ENCODE data around the gene LYPLAL1.
"Not testable (repeated sequence)": the region's sequence is repeated elsewhere in the genome, so short reads cannot be mapped to it uniquely, and the experiment has no call there.

The LYPLAL1 gene

GRCh38 chr1:219215477-219215876 lies 41.8 kb downstream of the LYPLAL1 start:
- DNase-seq (ENCODE audit: low read depth in 2 of 2): no peak

DNA sequence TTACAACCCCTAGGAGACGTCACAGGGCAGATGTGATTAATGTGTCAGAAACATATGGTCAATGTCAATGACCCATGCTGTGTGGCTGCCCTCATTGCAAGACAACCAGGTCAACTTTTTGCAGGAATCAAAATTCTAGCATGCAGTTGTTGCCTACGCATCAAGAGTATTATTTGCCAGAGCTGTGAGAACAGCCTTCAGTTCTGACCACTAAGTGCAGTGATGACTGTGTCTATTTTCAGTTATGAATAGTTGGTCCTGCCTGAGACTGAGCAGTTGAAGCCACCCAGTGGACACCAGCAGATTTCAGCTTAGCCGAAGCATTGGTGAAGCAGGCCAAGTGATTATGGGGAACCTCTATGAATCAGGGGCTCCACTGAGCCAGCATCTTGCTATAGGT lies 47.3 kb downstream of the LYPLAL1 start:
- no peak for DNase-seq (ENCODE audit: low read depth in 2 of 2)

DNA sequence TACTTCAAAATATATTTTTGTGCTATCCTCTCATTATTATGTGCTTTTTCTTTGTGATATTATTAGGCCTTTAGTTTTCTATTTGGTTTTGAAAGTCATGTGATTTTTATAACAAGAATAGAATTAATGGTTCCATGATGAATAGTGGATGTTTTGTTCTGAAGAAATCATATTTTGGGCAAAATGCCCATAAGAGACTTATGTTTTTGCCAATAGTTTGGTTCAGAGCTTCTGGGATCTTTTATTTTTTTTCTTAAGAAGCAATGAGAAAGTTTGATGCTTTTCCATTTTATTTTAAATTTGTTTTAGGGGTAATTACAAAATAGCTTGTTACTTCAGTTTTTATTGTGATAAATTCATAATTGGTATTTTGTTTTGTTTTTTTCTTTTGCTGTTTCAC lies 49.8 kb downstream of the LYPLAL1 start:
- no peak for DNase-seq (ENCODE audit: low read depth in 2 of 2)

- no peak for DNase-seq (ENCODE audit: low read depth in 2 of 2)
These were observed 52.5 kb downstream of the LYPLAL1 start for GRCh38 chr1:219226196-219226595.

DNA sequence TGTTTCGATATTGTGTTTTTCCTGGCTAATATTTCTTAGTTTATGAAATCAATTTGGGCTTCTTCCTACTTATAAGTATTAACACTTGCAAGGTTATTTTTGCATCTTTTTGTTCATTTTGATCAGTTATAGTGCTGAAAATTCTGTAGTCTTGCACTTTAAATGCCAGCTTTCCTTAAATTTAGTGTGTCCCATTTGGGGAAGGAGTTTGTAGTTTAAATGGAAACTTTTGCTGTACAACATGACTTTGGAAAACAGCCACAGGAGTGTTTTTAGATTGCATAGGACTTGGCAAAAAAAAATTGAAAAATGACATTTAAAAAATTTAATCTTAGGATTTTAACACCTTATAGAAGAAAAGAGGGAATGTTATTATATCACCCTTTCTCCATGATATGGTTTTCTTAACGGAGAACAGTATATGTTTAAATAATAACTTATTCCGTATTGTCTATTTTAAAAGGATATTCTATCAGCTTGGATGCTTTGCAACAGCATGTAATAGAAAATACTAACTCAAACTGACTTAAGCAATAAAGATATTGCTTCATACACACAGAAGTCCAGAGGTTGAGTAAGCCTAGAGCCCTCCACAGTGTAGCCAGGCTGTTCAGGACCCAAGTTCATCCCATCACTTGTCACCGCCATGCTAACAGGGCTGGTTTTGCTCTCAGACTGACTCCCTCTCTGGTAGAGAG lies 53.8 kb downstream of the LYPLAL1 start:
- no peak for DNase-seq (ENCODE audit: low read depth in 2 of 2)

DNA sequence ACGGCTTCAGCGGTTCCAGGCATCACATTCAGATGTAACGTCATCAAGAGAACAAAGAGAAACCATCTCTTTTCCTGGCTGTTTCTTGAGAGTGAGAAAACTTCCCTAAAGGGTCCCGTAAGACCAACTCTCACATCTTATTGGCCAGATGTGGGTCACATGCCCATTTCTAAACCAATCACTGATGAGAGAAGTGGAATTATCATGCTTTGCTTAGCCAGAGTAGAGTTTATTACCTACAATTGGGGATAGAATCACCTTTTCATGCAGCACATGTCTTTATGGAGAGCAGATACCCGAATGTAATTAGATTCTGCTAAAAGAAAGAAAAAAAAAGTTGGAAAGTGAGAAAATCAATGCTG lies 54.4 kb downstream of the LYPLAL1 start:
- DNase-seq (ENCODE audit: low read depth in 2 of 2): no peak

DNA sequence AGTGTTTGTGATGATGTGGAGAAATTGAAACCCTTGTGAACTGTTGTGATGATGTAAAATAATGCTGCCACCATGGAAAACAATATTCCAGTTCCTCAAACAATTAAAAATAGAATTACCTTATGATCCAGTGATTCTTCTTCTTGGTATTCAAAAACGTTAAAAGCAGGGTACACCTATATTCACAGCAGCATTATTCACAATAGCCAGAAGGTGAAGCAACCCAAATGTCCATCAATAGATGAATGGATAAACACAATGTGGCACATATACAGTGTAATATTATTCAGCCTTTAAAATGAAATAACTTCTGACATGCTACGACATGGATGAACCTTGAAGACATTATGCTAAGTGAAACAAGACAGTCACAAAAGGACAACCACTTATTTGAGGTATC lies 59.2 kb downstream of the LYPLAL1 start:
- no peak for DNase-seq (ENCODE audit: low read depth in 2 of 2)

DNA sequence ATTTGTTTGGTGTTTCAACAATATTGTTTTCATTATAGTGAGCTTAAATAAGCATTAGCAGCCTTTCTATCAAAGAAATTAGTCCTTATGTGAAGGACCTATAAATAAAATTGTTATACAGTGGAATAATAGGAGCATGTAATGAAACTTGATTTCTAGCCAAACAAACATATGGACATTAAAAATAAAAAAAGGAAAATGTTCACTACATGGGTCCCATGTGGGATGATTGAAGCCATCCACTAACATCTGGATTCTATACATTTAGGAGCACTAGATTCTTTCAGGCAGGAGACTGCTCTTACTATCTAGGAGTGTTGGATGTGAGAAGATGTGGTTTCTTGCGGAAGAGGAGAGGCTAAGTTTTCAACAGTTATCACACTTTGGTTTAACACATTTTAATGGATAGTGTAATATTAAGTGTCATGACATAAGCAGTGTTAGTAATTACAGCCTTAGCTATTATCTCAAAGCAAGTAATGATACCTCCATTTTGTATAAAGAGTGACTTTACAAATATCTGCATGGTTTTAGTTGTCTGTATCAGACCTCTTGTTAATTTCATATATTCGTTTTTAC lies 62.3 kb downstream of the LYPLAL1 start:
- no peak for DNase-seq (ENCODE audit: low read depth in 2 of 2)

DNA sequence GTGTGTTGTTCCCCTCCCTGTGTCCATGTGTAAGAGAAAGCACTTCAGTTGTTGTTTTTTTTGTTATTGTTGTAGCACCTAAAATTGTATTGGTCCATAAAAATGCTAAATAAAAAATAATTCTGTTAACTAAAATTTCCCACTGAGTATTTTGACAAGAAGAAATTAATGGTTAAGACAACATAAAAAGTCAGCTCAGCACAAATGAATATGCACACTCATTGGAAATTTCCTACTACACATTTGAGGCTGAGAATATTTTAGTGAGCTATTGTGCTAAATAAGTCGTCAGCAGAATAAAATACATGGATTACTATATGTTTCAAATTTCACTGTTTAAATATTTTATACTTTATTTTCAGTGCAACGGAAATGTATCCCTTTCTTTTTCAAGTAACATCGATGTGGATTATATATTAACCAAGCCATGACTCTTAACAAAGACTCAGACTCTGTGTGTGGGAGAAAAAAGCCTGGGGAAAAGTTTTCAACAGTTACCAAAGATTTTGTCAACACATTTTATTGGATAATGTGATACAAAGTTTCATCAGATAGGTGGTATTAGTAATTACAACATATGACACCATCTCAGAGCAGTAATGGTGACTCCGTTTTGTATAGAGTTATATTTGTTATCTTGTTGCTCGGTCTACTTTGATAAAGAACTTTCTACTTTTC lies 63.4 kb downstream of the LYPLAL1 start:
- no peak for DNase-seq (ENCODE audit: low read depth in 2 of 2)

- no peak for DNase-seq (ENCODE audit: low read depth in 2 of 2)
These were observed 65.8 kb downstream of the LYPLAL1 start for GRCh38 chr1:219239518-219239917.

DNA sequence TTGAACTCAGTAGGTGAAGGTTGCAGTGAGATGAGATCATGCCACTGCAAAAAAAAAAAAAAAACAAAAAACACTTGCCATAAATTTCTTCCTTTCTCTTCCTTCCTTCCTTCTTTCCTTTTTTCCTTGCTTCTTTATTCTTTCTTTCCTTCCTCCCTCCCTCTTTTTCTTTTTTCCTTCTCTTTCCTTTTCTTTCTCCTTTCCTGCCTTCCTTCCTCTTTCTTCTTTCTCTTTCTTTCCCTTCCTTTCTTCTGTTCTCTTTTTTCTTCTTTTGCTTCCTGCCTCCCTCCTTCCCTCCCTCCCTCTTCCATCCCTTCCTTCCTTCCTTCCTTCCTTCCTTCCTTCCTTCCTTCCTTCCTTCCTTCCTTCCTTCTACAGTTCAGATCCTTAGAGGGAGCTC lies 71.2 kb downstream of the LYPLAL1 start:
- DNase-seq (ENCODE audit: low read depth in 2 of 2): no peak

- no peak for DNase-seq (ENCODE audit: low read depth in 2 of 2)
These were observed 73.8 kb downstream of the LYPLAL1 start for GRCh38 chr1:219247441-219247840.

GRCh38 chr1:219250468-219250867 lies 76.8 kb downstream of the LYPLAL1 start:
- DNase-seq (ENCODE audit: low read depth in 2 of 2): not testable (repeated sequence)

DNA sequence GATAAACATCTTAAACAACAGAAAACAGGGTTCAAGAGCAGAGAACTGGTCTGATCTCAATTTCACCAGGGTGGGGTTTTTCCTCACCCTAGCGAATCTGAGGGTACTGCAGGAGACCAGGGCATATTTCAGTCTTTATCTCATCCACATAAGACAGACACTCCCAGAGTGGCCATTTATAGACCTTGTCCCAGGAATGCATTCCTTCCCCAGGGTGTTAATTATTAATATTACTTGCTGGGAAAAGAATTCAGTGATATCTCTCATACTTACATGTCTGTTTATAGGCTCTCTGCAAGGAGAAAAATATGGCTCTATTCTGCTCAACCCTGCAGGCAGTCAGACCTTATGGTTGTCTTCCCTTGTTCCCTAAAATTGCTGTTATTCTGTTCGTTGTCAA lies 84.1 kb downstream of the LYPLAL1 start:
- DNase-seq (ENCODE audit: low read depth in 2 of 2): no peak

DNA sequence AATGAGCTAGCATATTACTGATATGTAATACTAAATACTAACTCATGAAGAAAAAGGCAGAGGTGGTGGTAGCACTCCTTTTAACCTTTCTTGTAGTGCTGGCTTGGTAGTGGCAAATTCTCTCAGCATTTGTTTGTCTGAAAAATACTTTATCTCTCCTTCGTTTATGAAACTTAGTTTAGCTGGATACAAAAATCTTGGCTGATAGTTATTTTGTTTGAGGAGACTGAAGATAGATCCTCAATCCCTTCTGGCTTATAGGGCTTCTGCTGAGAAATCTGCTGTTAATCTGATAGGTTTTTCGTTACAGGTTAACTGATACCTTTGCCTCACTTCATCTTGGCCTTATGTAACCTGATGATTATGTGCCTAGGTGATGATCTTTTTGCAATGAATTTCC lies 87.8 kb downstream of the LYPLAL1 start:
- DNase-seq (ENCODE audit: low read depth in 2 of 2): no peak
